ENCODE measurements around the gene TNFAIP8. TPM values are rescaled to one million over a fixed set of nuclear protein-coding genes. Genes with fewer than 3 reads are reported as not detected.
"Not testable (repeated sequence)": the region's sequence is repeated elsewhere in the genome, so short reads cannot be mapped to it uniquely, and the experiment has no call there.

Gene TNFAIP8
- total RNA-seq, 4 donors from 2014 or later: 9.8 to 28.1 (median 22.5) TPM

DNA sequence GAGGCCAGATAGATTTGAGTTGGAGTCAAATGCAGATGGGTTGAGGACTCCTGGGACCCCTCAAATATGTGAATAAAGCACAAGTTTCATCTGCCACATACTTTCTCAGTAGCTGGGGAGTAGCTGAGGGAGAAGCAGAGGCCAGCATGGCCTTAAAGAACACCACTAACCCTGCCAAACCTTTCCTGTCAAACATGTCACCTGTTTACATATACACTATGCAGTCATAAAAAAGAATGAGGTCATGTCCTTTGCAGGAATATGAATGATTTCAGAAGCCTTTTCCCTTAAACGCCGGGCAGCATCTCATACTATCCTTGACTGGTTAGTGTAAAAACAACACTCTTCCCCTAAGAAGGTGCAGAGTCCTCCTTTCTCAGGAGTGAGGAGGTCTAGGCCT, 71.2 kb downstream of the TNFAIP8 start:
- intact Hi-C loops (cut with DNase I; ENCODE audit: low total_unique reads): no loop called here
- Histone ChIP-seq H3K36me3 (no peaks in the 10 kb centered on the region), H3K9me3 (no peaks in the 10 kb centered on the region), H3K4me3 (no peak overlapping the region), H3K27me3 (no peaks in the 10 kb centered on the region), H3K27ac (peak overlapping the region in 3 of 4 donors; percentile 10 to 26 (median 12)), H3K4me1 (peaks cover 0 to 20% (median 5%) of the 10 kb centered on the region in 4 donors)
- TF ChIP-seq, protein P1, sequence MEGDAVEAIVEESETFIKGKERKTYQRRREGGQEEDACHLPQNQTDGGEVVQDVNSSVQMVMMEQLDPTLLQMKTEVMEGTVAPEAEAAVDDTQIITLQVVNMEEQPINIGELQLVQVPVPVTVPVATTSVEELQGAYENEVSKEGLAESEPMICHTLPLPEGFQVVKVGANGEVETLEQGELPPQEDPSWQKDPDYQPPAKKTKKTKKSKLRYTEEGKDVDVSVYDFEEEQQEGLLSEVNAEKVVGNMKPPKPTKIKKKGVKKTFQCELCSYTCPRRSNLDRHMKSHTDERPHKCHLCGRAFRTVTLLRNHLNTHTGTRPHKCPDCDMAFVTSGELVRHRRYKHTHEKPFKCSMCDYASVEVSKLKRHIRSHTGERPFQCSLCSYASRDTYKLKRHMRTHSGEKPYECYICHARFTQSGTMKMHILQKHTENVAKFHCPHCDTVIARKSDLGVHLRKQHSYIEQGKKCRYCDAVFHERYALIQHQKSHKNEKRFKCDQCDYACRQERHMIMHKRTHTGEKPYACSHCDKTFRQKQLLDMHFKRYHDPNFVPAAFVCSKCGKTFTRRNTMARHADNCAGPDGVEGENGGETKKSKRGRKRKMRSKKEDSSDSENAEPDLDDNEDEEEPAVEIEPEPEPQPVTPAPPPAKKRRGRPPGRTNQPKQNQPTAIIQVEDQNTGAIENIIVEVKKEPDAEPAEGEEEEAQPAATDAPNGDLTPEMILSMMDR (IDR thresholded peaks at IDR 0.05): no peak
- peak; percentile 47 to 75 (median 57) for TF ChIP-seq POLR2AphosphoS5 (IDR thresholded peaks at IDR 0.05)
- TF ChIP-seq POLR2A (IDR thresholded peaks at IDR 0.05): no peak
- TF ChIP-seq EP300 (IDR thresholded peaks at IDR 0.05; ENCODE audit: low read depth): peak; percentile 81
- in situ Hi-C loops (cut with MboI; ENCODE audit: low pct_ligation_motif_present in 1 of 4, low pct_unique_long_range_greater_than_20kb in 1 of 4, low sequenced_read_pairs in 3 of 4): no loop called here
- 20 to 42% methylated on average over 1 to 2 of the region's 2 CpGs for WGBS, 2 donors (ENCODE audit: low coverage in 1 of 2)
- no peak for DNase-seq

DNA sequence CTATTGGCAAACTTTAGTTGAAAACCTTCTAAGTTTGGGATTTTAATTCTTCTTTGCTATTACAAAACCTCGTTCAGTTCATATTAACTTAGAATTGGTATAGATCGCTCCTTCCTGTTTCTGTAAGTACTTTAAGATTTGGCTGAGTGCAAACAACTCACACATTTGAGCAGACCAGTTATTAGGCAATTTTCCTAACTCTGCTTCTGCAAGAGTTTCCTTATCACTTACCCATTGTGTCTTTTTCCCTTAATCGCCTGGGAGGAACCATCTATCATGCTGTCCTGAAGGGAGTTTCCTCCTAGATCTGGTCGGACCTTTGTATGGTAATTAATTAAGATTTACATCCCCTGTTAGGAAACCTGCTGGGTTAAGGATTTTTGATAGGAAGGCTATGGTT, 71.8 kb downstream of the TNFAIP8 start:
- DNase-seq; H3K27me3 ChIP-seq; intact Hi-C loops (cut with DNase I; ENCODE audit: low total_unique reads); H3K36me3 ChIP-seq; H3K4me3 ChIP-seq; H3K9me3 ChIP-seq; in situ Hi-C loops (cut with MboI; ENCODE audit: low pct_ligation_motif_present in 1 of 4, low pct_unique_long_range_greater_than_20kb in 1 of 4, low sequenced_read_pairs in 3 of 4): not testable (repeated sequence)
- 54 to 58% methylated on average over 3 to 4 of the region's 4 CpGs for WGBS, 2 donors (ENCODE audit: low coverage in 1 of 2)
- Histone ChIP-seq H3K4me1 (peaks cover 0 to 20% (median 5%) of the 10 kb centered on the region in 4 donors), H3K27ac (peak overlapping the region in 3 of 4 donors; percentile 10 to 26 (median 12))

DNA sequence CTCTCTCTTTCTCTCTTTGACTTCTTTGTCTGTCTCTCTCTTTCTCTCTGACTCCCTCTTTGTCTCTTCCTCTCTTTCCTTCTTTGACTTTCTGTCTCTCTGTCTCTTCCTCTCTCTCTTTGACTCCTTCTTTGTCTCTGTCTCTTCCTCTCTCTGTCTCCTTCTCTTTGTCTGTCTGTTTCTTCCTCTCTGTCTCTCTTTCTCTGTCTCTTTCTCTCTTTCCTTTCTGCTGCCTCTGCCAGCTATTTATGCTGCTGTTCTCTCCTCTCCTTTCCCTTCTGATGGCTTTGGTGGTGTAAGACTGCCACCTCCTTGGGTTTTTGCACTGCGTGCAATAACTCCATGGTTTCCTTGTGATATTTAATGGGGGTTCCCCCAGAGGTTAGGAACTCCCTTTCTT, 72.3 kb downstream of the TNFAIP8 start:
- intact Hi-C loops (cut with DNase I; ENCODE audit: low total_unique reads); H3K27me3 ChIP-seq; H3K9me3 ChIP-seq; DNase-seq; in situ Hi-C loops (cut with MboI; ENCODE audit: low pct_ligation_motif_present in 1 of 4, low pct_unique_long_range_greater_than_20kb in 1 of 4, low sequenced_read_pairs in 3 of 4); H3K27ac ChIP-seq; H3K4me3 ChIP-seq; H3K36me3 ChIP-seq: not testable (repeated sequence)
- H3K4me1 ChIP-seq: peaks cover 0 to 20% (median 5%) of the 10 kb centered on the region in 4 donors
- WGBS, 2 donors (ENCODE audit: low coverage in 1 of 2): 76% methylated on average over 1 of the region's 1 CpG; no CpG with 5 or more reads in 1 of the 2 donors

DNA sequence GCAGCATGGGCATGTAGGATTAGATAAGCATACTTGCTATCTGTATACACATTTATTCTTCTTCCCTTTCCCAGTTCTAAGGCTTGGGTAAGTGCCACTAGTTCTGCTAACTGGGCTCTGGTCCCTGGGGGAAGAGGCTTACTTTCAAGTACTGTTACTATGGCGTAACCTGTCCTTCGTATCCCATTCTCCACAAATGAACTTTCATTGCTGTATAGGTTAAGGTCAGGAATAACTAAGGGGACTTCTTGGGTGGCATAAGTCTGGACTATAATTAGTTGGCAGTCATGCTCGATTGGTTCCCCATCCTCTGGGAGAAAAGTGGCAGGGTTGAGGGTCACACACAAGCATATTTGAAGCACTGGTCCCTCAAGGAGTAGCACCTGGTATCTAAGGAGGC, 72.8 kb downstream of the TNFAIP8 start:
- intact Hi-C loops (cut with DNase I; ENCODE audit: low total_unique reads); H3K27me3 ChIP-seq; DNase-seq; H3K36me3 ChIP-seq; H3K9me3 ChIP-seq; H3K27ac ChIP-seq; H3K4me3 ChIP-seq; in situ Hi-C loops (cut with MboI; ENCODE audit: low pct_ligation_motif_present in 1 of 4, low pct_unique_long_range_greater_than_20kb in 1 of 4, low sequenced_read_pairs in 3 of 4): not testable (repeated sequence)
- H3K4me1 ChIP-seq: peaks cover 0 to 20% (median 5%) of the 10 kb centered on the region in 4 donors
- 89 to 100% methylated on average over 2 to 3 of the region's 3 CpGs for WGBS, 2 donors (ENCODE audit: low coverage in 1 of 2)

DNA sequence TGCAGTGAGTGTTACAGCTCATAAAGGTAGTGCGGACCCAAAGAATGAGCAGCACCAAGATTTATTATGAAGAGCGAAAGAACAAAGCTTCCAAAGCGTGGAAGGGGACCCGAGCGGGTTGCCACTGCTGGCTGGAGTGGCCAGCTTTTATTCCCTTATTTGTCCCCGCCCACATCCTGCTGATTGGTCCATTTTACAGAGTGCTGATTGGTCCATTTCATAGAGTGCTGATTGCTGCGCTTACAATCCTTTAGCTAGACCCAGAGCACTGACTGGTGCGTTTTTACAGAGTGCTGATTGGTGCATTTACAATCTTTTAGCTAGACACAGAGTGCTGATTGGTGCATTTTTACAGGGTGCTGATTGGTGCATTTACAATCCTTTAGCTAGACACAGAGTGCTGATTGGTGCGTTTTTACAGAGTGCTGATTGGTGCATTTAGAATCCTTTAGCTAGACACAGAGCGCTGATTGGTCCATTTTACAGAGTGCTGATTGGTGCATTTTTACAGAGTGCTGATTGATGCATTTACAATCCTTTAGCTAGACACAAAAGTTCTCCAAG, 76.9 kb downstream of the TNFAIP8 start:
- H3K9me3 ChIP-seq; H3K4me1 ChIP-seq; H3K27ac ChIP-seq; DNase-seq; in situ Hi-C loops (cut with MboI; ENCODE audit: low pct_ligation_motif_present in 1 of 4, low pct_unique_long_range_greater_than_20kb in 1 of 4, low sequenced_read_pairs in 3 of 4); H3K4me3 ChIP-seq; H3K27me3 ChIP-seq; H3K36me3 ChIP-seq; intact Hi-C loops (cut with DNase I; ENCODE audit: low total_unique reads): not testable (repeated sequence)
- 92 to 100% methylated on average over 2 to 10 of the region's 10 CpGs for WGBS, 2 donors (ENCODE audit: low coverage in 1 of 2)

DNA sequence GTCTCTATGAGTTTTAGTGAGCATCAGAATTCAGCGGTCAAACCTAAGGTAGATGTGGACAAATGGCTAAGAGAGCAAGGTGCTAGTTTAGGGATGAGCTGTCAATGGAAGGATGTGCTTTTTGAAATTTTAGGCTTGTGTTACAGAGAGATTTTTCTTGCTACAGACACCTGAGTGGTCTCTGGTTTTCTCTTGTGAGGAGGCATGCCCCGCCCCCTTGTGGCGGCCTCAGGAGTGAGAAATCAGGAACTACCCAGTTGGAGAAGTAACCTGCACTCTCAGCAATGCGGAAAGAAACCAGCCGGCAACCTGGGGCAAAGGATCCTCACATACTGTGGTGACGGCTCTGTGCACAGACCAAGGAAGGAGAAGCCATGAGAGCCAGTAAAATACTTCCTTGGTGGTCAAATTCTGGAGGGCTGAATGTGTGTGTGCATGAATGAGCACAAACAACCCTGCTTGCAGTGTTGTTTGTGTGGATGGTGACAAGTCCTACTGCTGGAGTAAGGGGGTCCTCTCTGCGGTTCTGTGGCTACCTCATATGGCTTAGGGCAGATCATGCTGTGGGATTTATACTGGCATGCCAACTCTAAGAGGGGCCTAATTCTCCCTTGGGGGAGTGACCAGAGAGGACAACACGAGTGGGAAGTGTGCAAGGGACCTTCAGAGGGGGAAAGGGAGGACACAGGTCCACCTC, 79.8 kb downstream of the TNFAIP8 start:
- intact Hi-C loops (cut with DNase I; ENCODE audit: low total_unique reads): no loop called here
- H3K9me3 ChIP-seq: no peaks in the 10 kb centered on the region
- WGBS, 2 donors (ENCODE audit: low coverage in 1 of 2): 60 to 100% methylated on average over 1 to 8 of the region's 8 CpGs

DNA sequence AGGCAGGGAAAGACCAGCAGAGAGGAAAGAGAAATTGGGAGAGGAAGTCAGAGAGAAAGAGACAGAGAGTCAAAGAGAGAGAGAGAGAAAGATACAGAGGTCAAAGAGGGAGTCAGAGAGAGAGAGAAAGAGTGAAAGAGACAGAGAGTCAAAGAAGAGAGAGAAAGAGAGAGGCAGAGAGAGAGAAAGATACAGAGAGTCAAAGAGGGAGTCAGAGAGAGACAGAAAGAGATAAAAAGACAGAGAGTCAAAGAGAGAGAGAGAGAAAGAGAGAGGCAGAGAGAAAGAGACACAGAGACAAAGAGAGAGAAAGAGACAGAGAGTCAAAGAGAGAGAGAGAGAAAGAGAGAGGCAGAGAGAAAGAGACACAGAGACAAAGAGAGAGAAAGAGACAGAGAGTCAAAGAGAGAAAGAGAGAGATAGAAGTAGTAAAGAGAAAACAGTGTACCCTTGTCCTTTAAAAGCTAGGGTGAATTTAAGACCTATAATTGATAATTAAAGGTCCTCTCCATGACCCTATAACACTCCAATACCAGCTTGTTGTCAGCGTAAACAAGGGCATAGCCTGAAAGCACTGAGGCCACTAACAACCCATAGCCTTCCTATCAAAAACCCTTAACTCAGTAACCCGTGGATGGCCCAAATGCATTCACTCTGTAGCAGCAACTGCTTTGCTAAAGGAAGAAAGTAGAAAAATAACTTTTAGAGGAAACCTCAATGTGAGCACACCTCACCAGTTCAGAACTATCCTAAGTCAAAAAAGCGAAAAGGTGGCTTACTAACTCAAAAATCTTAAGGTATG, 82.2 kb downstream of the TNFAIP8 start:
- DNase-seq; intact Hi-C loops (cut with DNase I; ENCODE audit: low total_unique reads); H3K27me3 ChIP-seq; in situ Hi-C loops (cut with MboI; ENCODE audit: low pct_ligation_motif_present in 1 of 4, low pct_unique_long_range_greater_than_20kb in 1 of 4, low sequenced_read_pairs in 3 of 4); H3K4me3 ChIP-seq; H3K9me3 ChIP-seq; H3K36me3 ChIP-seq: not testable (repeated sequence)
- WGBS, 2 donors (ENCODE audit: low coverage in 1 of 2): 81 to 88% methylated on average over 2 to 3 of the region's 3 CpGs
- Histone ChIP-seq H3K4me1 (peaks cover 0 to 15% (median 2%) of the 10 kb centered on the region in 4 donors), H3K27ac (peak overlapping the region in 1 of 4 donors; percentile 66)

More for the DNA sequence above, 79.8 kb downstream of the TNFAIP8 start:
- peaks cover 0 to 15% (median 2%) of the 10 kb centered on the region in 4 donors for H3K4me1 ChIP-seq
- DNase-seq: peak; percentile 74
- in situ Hi-C loops (cut with MboI; ENCODE audit: low pct_ligation_motif_present in 1 of 4, low pct_unique_long_range_greater_than_20kb in 1 of 4, low sequenced_read_pairs in 3 of 4): no loop called here
- H3K4me3 ChIP-seq: no peak overlapping the region
- H3K36me3 ChIP-seq: no peaks in the 10 kb centered on the region
- no peak overlapping the region for H3K27ac ChIP-seq
- TF ChIP-seq POLR2AphosphoS5 (IDR thresholded peaks at IDR 0.05): no peak
- TF ChIP-seq, protein P1 (IDR thresholded peaks at IDR 0.05): peak; percentile 29 to 43 (median 42)
- no peaks in the 10 kb centered on the region for H3K27me3 ChIP-seq

DNA sequence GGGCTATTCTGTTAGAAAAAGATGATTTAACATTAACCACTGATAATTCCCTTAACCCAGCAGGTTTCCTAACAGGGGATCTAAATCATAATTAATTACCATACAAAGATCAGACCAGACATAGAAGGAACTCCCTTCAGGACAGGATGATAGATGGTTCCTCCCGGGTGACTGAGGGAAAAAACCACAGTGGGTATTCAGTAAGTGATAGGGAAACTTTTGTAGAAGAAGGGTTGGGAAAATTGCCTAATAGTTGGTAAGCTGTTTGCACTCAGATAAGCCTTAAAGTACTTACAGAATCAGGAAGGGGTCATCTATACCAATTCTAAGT, 82.7 kb downstream of the TNFAIP8 start:
- H3K27me3 ChIP-seq; H3K9me3 ChIP-seq; in situ Hi-C loops (cut with MboI; ENCODE audit: low pct_ligation_motif_present in 1 of 4, low pct_unique_long_range_greater_than_20kb in 1 of 4, low sequenced_read_pairs in 3 of 4); DNase-seq; H3K36me3 ChIP-seq; intact Hi-C loops (cut with DNase I; ENCODE audit: low total_unique reads); H3K4me3 ChIP-seq: not testable (repeated sequence)
- WGBS, 2 donors (ENCODE audit: low coverage in 1 of 2): 29 to 41% methylated on average over 1 of the region's 1 CpG
- H3K4me1 ChIP-seq: peaks cover 0 to 15% (median 2%) of the 10 kb centered on the region in 4 donors
- peak overlapping the region; percentile 45 to 79 (median 62) for H3K27ac ChIP-seq

Measured in transverse colon (tissue), 4 donors.